Stimulated activated CD4-positive, alpha-beta T cell treated with anti-CD3 and anti-CD28 coated beads, Interleukin-15, amount 100 ng/mL, for 48 hours (primary cell): ENCODE data around the gene PPP1R27.
A peak's percentile ranks its signal among the peaks of the same experiment; 100 is the strongest.
"Not testable (repeated sequence)": the region's sequence is repeated elsewhere in the genome, so short reads cannot be mapped to it uniquely, and the experiment has no call there.

Experiments
- DNase-seq, 2 donors: peaks; one replicate each; pipeline ENCODE4 v3.0.0-alpha.2; 2020; ENCODE audit warnings: low read depth in 2 of 2

The PPP1R27 gene

DNA sequence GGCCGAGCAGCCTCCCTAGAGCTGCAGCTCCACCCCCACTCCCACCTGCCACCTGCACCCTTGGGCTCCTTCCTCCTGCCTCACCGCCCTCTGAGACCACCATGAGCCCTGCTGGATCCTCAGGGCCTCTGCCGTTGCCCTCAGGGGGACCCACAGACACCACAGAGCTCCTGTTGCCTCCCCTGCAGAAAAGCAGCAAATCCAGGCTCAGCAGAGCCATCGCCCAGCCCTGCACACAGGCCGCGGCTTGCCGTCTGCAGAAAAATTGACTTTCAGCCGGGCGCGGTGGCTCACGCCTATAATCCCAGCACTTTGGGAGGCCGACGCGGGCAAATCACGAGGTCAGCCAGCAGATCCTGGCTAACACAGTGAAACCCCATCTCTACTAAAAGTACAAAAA is 7.0 kb upstream of the PPP1R27 start:
- no peak for DNase-seq

DNA sequence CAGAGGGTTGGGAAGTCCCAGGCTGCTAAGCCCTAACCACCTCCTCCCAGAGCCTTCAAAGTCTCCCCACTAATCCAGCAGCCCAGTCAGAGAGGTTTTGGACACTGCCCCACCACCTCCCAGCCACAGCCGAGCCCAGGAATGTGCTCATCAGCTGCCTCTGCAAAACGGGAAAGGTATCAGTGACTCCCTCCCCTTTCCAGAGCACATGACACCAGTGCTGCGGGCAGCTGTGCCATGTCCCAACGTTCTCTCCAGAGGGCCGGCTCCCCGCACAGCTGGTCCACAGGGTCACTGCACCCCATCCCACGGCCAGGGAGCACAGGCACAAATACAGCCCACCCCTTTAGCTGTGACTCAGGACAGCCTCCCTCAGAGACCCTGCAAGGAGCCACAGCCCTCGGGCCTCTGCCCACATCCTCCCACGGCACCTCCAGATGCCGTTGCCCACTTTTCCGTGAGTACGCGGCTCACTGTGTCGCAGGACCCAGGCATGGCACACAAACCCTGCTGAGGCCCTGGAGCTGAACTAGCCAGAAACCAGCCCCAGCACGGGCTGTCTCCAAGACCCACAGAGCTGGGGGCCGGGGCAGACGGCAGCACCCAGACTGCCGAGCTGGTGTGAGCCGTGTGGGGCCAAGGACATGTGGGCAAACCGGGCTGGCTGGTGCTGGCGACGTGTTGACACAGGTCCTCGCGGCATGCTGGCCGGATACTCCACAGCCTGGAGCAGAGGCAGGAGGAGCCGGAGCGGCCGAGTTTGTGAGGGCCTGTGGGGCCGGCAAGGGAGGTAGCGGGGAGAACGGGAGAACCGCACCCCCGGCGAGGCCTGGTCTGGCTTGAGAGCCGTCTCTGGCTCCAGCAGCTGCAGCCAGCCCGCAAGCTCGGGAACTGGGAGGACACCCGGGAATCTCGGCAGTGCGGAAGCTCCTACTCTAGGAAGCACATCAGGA is 6.3 kb upstream of the PPP1R27 start:
- DNase-seq: no peak

DNA sequence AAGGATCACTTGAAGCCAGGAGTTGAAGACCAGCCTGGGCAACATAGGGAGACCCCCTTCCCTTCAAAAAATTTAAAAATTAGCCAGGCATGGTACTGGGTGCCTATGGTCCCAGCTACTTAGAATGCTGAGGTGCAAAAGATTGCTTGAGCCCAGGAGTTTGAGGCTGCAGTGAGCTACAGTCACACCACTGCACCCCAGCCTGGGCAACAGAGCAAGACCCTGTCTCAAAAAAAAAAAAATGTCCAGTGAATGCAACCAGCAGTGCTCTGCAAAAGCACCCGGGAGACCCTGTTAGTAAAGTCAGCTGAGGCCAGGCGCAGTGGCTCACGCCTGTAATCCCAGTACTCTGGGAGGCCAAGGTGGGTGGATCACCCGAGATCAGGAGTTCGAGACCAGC is 5.2 kb upstream of the PPP1R27 start:
- not testable (repeated sequence) for DNase-seq

DNA sequence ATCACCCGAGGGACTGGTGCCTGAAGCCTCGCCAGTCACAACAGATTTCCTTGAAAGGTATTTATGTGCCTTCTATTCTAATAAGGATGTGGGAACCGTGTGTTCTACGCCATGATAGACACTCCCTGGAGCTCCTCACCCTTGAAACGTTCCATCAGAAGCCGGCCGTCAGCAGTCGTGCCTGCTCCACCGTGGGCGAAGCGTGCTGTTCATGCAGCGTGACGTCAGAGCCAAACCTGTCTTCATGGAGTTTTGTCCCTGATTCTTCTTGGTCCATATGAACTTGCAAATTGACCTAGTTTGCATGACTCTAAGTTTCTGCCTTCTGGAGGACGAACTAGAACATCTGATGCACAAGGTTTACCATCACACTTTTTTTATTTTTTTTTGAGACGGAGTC is 4.5 kb upstream of the PPP1R27 start:
- no peak for DNase-seq

DNA sequence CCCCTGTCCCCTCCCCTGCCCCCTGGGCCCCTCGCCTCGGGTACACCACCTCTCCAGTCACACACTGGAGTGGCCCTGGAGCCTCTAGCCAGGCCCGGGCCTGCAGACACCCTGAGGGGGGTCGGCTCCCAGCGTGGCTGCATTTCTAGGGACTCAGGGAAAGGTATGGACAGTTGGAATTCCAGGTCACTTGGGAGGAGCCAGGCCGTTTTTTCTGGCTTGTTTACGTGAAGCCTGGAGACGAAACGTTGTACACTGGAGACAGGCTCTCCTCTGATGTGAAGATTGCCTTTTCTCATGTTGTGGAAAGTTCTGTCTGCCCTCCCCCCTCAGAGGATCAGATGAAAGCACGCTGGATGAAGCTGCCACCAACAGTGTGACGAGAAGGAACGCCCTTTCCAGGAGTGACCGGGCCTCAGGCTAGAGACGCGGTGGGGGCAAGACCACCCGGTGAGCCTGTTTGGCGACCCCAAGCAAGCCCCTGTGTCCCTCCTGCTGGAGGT is 4.0 kb upstream of the PPP1R27 start:
- DNase-seq: no peak

DNA sequence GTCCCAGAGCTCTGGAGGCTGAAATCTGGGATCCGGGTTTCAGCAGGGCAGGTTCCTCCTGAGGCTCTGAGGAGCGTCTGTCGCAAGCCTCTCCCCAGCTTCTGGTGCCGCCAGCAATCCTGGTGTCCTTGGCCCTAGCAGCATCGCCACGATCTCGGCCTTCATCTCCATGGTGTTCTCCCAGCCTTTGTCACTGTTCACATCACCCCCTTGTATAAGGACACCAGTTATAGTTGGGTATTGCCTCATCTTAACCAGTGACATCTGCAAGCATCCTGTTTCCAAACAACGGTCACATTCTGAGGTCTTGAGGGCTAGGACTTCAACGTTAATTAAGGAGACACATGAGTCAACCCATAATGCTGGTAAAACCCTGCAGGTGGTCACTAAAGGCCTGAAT is 2.8 kb upstream of the PPP1R27 start:
- no peak for DNase-seq

DNA sequence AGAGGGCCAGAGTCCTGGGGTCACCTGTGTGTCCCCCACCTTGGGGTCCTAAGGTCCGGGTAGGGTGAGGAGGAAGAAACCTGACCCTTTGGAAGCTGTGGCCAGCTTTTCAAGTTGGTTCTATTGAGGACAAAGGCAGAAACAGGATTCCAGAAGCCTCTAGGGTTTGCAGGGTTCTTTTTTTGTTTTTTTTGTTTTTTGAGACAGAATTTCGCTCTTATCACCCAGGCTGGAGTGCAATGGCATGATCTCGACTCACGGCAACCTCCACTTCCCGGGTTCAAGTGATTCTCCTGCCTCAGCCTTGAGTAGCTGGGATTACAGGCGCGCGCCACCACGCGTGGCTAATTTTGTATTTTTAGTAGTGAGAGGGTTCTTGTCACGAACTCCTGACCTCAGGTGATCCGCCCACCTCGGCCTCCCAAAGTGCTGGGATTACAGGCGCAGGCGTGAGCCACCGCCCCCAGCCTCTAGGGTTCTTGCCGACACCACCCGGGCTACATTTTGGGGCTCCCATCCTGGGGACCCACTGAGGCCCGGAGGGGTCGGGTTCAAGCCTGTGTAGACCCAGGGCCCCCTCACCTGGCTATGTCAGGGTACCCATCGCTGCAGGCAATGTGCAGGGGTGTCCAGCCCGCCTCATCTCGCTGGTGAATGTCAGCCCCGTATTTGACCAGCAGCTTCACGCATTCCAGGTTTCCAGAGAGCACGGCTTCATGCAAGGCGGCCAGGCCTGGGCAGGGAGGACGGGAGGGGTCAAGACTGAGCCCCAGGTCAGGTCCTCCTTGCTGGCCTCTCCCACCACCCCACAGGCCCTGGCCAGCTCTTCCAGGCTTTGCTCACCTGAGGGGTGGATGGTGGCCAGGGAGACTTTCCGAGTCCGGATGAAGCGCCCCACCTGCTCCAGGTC is 674 bp downstream of the PPP1R27 start:
- DNase-seq: no peak

DNA sequence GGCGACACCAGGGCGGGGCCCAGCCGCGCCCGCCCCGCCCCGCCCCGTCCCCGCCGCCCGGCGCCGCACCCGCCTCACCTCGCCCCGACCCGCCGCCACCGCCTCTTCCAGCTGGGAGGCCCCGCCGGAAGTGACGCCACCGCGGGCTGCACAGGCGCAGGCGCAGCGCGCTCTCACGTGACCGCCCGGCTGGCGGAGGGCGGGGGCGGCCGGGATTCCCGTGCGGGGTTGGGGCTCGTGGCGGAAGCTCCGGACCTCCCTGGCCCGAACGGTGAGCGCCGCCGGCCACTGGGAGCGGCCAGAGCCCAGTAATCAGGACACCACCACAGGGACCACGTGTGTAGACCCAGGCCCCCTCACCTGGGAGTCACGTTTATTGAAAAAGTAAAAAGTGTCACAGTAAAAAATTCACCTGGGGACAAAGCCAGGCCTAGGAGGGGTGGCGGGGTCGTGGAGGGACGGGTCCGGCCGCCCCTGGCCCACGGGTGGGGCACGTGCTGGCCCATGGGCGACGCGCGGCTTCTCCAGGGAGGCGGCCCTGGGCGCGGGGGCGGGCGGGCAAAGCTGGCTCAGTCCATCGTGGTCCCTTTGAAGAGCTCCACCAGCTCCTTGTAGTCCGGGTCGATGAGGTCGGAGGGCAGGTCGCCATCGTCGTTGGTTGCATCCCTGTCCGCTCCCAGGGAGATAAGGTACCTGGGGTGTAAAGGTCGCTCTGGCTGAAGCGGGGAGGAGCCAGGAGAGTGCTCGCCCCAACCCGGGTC is 1.5 kb downstream of the PPP1R27 start, which contains the start of gene MCRIP1:
TSS of gene MCRIP1 (minus strand) at position 132 of the 761 bp plus-strand sequence. CDS start 8,785 bp downstream, outside the sequence.
- peak; percentile 91 to 96 for DNase-seq

DNA sequence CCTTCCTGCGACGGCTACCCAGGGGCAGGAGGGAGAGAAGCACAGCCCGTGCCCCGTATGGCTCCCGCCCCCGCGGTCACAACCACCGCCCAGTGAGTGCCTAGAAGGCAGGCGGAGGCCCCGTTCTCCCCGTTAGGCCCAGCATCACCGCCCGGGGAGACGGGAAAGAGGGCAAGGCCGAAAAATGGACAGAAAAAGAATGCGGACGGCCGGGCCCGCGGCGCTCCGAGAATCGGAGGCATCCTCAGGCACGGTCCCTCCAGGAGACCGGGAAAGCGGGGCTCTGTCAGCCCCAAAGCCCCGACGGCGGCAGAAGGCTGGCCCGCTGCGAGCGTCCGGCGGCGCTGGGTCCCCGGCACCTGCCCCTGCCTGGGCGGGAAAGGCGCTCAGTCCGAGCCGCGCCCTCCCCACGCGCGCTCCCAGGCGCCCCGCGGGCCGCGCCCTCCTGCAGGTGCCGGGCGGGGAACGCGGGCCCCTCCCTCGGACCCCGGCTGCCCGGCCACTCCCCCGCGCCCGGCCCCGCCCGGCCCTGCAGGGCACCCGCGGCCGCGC is 2.2 kb downstream of the PPP1R27 start:
- DNase-seq: peak; percentile 37 to 46

DNA sequence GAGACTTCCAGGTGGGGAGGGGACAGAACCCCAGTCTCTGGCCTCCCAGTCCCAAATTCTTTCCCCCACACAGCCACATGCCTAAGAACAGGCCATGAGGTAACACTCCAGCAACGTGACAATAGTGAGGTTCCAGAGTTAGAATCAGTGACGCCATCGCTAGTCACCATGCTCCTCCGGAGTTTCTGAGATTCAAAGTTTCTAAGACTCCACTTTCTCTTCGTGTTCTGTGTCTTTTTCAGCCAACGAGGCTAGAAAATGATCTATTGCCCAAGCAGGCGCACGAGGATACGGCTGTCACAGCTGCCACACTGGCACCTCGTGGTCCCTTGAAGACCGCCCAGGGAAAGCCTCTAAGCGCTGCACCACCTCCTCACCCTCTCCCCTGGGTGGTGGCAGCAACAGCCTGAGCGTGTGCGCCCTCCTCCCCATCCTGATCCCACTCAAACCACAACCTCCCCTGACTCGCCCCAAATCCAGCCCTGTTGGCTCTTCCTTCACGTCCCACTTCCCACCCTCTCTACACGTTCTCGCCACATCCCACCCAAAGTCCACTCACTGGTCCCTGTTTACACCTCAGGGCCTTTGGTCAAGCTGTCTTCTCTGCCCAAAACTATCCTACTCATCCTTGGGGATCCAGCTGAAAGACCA is 2.8 kb downstream of the PPP1R27 start:
- peak; percentile 27 to 42 for DNase-seq

DNA sequence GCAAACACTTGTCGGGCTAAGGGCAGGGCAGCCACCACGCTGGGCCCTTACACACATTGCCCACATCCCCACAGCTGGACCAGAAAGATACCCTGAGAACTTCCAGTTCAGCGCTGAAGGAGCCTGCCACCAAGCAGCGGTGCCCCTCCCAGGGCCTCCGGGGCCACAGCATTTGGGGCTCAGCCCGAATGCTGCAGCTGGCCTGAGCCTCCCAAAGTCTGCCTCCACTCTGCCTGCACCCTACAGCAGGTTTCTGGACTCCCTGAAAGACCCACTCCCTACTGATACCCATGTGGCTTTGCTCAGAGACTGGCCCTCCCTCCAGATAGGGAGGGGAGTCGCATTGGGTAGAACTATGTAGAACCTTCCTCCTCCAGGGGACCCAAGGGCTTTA is 3.3 kb downstream of the PPP1R27 start:
- DNase-seq: no peak

DNA sequence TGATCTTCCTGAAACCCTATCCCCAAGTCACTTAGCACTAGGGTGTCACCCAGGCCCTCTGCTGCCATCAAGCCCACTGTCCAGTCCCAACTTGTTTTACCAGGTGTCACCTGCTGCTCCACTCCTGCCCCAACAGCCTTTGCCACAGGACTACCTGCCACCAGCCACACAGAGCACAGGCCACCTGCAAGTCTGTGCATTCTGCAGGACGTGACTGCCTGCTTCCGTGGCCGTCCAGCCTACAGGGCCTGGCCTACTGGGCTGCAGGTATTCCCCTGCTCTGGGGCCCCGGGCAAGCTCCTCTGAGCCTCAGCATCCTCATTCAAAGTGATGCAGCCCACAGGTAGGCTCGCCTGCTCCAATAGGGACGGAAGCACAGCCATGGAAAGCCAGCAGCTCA is 5.0 kb downstream of the PPP1R27 start:
- DNase-seq: no peak

DNA sequence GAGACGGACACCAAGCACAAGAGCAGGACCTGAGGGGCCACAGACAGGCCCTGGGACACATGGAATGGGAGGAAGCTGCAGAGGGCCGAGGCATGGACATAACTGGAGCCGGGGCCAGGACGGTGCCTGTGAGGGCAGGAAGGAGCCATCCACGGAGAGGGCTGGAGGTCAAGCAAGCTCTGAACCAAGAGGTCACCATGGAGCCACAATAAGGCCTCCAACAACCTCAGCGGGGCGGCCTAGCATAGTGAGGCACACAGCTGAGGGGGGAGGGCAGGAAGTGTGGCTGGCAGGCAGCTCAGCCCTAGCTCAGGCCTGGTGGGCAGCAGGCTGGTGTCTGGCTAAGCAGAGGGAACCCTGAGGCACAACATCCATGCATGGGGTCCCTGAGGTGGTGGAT is 6.2 kb downstream of the PPP1R27 start:
- no peak for DNase-seq

DNA sequence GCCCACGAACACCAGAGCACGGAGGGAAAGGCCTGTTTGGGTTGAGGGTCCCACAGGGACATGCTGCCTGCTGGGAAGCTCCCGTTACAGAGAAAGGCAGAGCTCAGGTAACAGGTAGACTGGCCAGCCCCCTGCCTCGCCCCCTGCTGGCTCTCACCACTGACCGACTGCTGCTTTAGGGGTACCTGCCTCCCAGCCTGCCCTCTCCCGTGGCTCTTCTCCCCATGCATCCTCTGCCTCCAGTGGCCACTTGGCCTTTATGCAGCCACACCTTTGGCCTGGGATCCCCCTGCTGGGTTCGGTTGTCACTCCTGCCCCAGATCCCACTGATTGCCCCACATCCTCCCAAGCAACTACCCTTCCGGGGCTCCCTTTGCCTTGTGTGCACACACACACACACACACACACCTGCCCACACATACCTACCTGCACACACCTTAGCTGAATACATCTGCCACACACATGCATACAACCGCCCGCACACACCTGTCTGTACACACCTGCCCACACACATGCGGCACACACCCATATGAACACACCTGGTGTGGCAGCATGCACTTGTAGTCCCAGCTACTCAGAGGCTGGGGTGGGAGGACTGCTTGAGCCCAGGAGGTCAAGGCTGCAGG is 8.9 kb downstream of the PPP1R27 start:
- DNase-seq: no peak

DNA sequence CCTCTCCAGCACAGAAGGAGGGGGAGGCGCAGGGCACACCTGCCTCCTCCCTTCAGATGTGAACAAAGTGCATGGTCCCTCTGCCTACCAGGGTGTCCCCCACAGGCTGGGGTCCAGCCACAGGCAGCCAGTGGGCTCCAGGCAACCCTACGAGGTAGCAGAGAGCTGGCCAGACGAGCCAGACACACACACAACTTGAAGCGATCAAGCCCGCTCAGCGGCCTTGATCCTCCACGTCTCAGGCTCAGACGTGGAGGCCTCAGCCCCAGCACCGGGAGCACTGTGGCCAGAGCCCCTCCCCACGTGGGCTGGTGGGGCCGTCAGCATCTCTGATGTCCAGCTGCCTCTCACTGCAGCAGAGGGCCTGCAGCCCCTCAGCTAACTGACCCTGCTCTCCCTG is 10.3 kb downstream of the PPP1R27 start:
- no peak for DNase-seq

DNA sequence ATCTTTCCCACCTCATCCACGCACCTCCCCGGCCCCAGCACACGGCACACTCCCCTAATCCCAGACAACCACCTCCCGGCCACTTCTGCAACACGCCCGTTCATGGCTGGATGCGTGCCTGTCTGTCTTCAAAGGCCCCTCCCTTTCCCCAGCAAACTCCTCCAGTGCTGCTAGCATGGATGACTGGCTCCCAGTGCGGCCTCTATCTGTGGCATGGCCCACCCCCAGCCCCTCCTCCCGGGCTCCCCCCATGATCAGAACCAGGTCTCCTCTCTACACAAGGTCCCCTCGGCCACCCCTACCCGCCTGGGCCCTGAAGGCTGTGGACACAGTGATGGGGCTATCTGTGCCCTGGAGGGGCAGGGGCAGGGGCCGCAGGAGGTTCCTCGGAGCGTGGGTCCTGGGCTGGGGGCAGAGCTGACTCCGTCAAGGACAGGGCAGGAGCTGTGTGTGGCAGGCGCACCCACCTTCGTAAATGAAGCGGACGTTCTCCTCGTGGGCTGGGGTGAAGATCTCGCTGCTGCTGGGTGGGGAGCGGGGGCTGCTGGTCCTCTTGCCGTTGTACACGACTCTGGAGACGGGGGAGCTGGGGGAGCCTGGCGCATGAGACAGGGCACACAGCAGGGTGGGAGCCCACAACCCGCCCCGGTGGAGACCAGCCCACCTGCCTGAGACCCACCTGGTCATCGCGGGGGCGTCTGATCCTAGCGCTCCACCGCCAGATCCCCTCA is 10.9 kb downstream of the PPP1R27 start:
- DNase-seq: no peak

DNA sequence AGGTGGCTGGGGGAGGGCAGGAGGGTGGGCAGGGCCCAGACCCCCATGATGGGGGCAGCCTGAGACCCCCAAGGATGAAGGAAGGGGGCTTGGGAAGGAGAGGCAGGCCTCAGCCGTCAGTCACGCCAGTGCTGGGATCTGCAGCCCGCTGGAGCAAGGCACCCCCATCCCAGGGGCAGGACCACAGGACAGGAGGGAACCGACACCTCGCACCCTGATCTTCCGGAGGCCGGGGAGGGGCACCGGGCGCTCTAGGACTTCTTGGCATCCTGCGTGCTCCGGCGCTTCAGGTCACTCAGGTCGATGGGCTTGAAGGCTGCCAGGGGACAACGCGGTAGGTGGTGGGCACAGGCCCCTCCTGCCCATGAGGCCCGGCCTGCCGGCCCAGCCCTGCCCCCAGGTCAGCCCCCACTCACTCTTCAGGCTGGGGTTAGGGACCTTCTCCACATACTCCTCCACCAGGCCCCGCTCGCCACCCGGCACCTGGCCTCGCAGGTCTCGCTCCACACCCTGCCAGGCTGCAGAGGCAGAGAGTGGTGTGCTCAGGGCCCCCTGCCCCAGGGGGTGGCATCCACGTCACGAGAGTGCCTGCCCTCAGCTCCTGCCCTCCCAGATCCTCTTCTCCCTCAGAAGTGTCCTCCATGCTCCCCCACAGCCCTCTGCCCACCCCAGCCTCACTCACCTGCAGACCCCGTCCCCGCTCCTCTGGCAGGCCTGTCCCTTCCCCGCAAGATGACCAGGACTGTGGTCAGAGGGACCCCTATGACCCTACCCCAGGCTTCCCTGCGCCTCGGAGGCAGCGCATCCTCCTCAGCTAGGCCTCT is 11.6 kb downstream of the PPP1R27 start:
- DNase-seq: no peak

DNA sequence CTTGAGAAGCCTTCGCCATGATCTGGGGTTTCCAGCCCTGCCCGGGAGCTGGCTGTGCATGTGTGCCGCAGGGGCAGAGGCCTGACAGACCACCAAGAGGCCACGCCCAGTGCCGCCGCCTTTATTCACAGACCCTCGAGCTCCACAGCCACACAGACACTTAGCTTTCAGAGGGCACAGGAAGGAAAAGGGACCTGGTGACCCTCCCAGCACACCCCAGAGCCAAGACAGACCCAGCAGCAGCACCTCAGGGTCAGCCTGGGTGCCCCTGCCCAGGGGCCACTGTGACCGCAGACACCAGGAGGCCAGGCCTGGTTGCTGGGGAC is 12.6 kb downstream of the PPP1R27 start:
- DNase-seq: no peak
